ENCODE data around the gene MAMSTR. TPM values are rescaled to one million over a fixed set of nuclear protein-coding genes. Genes with fewer than 3 reads are reported as not detected.

The MAMSTR gene
- total and polyA plus RNA-seq, 9 of the 15 experiments (the other 6 are each of a cell fraction or from before 2014, with no cell fraction given), result 0.08 to 1.00 (median 0.40) TPM; not detected in 1

GRCh38 chr19:48731452-48731851, 11.9 kb upstream of the MAMSTR start:
- H3K79me2 ChIP-seq (ENCODE audit: control insufficient read depth, insufficient read depth, low read length), result no peaks in the 10 kb centered on the region
- 29% methylated on average over 4 of the region's 4 CpGs for WGBS (ENCODE audit: insufficient coverage, low coverage, missing lambda C conversion rate)
- H3K4me2 ChIP-seq (ENCODE audit: insufficient read depth, low read length), result no peak overlapping the region
- H3K27ac ChIP-seq (ENCODE audit: extremely low read depth, low read depth, low read length), result no peak overlapping the region
- TF ChIP-seq NUFIP1 (IDR thresholded peaks at IDR 0.05; ENCODE audit: partially characterized antibody), result no peak
- no peak for TF ChIP-seq ZNF175 (CRISPR knock-in tag; IDR thresholded peaks at IDR 0.05; ENCODE audit: low read depth)
- TF ChIP-seq PRDM10 (IDR thresholded peaks at IDR 0.05; ENCODE audit: partially characterized antibody), result peak; percentile 62
- TF ChIP-seq HEY1 (CRISPR knock-in tag; IDR thresholded peaks at IDR 0.05; ENCODE audit: borderline replicate concordance), result no peak
- ATAC-seq, result no peak
- in situ Hi-C loops (cut with MboI), result no loop called here
- no peaks in the 10 kb centered on the region for H4K20me1 ChIP-seq (replicated peaks; ENCODE audit: control insufficient read depth, insufficient read depth, low read length)
- ChIA-PET CTCF (ENCODE audit: low intra/inter-chr PET ratio) (no interaction called here), POLR2A (no interaction called here)
- FAIRE-seq, result no peak
- BruUV-seq (replicated peaks), result no TSS peak
- H3K4me1 ChIP-seq (replicated peaks in 1 of 2; ENCODE audit: control insufficient read depth in 2 of 2, insufficient read depth in 2 of 2, low read length in 2 of 2), result peaks cover 0 to 8% of the 10 kb centered on the region in 2 experiments; a peak in 3 of 5 replicates
- no peak overlapping the region for H2AFZ ChIP-seq (ENCODE audit: low read depth, low read length)
- intact Hi-C loops (cut with micrococcal nuclease), result no loop called here
- no peaks in the 10 kb centered on the region for H3K27me3 ChIP-seq (ENCODE audit: control insufficient read depth in 2 of 2, insufficient read depth in 2 of 2, low read length in 2 of 2)
- no peaks in the 10 kb centered on the region for H3K9me3 ChIP-seq (replicated peaks; ENCODE audit: control insufficient read depth, insufficient read depth, low read depth, low read length)
- H3K9me1 ChIP-seq (ENCODE audit: control insufficient read depth, insufficient read depth, low read length), result no peaks in the 10 kb centered on the region
- H3K4me3 ChIP-seq, result no peak overlapping the region
- no peak overlapping the region for H3K9ac ChIP-seq (ENCODE audit: insufficient read depth in 1 of 2, low read depth in 2 of 2, low read length in 2 of 2)
- no peak for DNase-seq (ENCODE audit: extremely low read depth in 1 of 4, low spot score in 3 of 4)
- peaks cover 3% of the 10 kb centered on the region; the same call in 1 of the 3 replicates for H3K36me3 ChIP-seq (ENCODE audit: control insufficient read depth, insufficient read depth, low read length)

All from K562 (cell line).